ENCODE measurements around the gene NCKAP5. TPM values are rescaled to one million over a fixed set of nuclear protein-coding genes. Genes with fewer than 3 reads are reported as not detected.

The NCKAP5 gene
- total and polyA plus RNA-seq, 9 donors, result 0.80 to 2.7 (median 2.2) TPM

DNA sequence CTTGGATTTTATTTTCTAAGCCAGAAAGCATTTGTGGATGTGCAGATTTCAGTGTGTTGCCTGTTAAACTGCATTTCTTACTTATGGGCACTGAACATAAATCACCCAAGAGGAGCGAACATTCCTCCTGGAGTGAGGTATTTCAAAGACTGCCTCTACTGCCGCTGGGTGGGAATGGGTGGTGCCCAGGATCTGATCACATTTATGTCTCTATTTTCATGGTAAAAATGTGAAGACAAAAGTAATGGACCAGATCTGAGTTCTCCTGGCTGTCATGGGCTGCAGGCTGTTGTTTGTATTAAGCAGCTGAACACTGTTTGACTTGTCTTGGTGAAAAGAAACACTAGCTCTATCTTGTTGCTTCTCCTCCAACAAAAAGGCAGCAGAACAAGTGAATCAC lies 251.7 kb downstream of the NCKAP5 start:
- intact Hi-C loops (cut with DNase I), result no loop called here
- WGBS, 3 donors, result 65 to 68% (median 65%) methylated on average over 2 of the region's 2 CpGs
- DNase-seq, result no peak

DNA sequence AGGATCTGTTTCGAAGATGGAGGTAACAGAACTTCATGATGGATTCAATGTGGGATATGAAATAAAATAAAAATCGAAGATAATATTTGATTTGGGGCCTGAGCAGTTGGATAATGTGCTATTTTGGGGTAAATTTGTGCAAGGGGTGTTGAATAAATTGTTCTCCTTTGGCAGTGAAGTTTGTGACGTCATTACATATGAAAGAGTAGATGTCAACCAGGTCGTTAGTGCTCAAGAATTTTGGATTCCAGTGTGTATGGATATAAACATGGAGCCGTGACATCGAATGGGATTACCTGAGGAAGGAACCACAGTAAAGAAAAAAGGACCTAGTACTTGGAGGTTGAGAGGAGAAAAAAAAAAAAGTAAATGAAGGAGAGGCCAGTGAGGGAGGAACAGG lies 253.0 kb downstream of the NCKAP5 start:
- no peaks in the 10 kb centered on the region for H3K9me3 ChIP-seq
- TF ChIP-seq, protein P1, sequence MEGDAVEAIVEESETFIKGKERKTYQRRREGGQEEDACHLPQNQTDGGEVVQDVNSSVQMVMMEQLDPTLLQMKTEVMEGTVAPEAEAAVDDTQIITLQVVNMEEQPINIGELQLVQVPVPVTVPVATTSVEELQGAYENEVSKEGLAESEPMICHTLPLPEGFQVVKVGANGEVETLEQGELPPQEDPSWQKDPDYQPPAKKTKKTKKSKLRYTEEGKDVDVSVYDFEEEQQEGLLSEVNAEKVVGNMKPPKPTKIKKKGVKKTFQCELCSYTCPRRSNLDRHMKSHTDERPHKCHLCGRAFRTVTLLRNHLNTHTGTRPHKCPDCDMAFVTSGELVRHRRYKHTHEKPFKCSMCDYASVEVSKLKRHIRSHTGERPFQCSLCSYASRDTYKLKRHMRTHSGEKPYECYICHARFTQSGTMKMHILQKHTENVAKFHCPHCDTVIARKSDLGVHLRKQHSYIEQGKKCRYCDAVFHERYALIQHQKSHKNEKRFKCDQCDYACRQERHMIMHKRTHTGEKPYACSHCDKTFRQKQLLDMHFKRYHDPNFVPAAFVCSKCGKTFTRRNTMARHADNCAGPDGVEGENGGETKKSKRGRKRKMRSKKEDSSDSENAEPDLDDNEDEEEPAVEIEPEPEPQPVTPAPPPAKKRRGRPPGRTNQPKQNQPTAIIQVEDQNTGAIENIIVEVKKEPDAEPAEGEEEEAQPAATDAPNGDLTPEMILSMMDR (IDR thresholded peaks at IDR 0.05), result no peak
- TF ChIP-seq POLR2A (IDR thresholded peaks at IDR 0.05) (no peak), EP300 (IDR thresholded peaks at IDR 0.05) (no peak)
- no peak overlapping the region for H3K27ac ChIP-seq
- H3K27me3 ChIP-seq, result no peaks in the 10 kb centered on the region
- no peaks in the 10 kb centered on the region for H3K4me1 ChIP-seq (ENCODE audit: insufficient read depth)
- intact Hi-C loops (cut with DNase I), result no loop called here
- 90 to 91% (median 91%) methylated on average over 6 of the region's 6 CpGs for WGBS, 3 donors
- DNase-seq, result no peak
- no peaks in the 10 kb centered on the region for H3K36me3 ChIP-seq
- H3K4me3 ChIP-seq, result no peak overlapping the region

More for the DNA sequence above, 251.7 kb downstream of the NCKAP5 start:
- TF ChIP-seq, protein P1 (IDR thresholded peaks at IDR 0.05), result no peak
- TF ChIP-seq POLR2A (IDR thresholded peaks at IDR 0.05), result no peak
- no peak for TF ChIP-seq EP300 (IDR thresholded peaks at IDR 0.05)
- no peak overlapping the region for H3K27ac ChIP-seq
- H3K36me3 ChIP-seq, result no peaks in the 10 kb centered on the region
- H3K9me3 ChIP-seq, result no peaks in the 10 kb centered on the region
- no peaks in the 10 kb centered on the region for H3K4me1 ChIP-seq (ENCODE audit: insufficient read depth)
- no peak overlapping the region for H3K4me3 ChIP-seq
- H3K27me3 ChIP-seq, result no peaks in the 10 kb centered on the region

DNA sequence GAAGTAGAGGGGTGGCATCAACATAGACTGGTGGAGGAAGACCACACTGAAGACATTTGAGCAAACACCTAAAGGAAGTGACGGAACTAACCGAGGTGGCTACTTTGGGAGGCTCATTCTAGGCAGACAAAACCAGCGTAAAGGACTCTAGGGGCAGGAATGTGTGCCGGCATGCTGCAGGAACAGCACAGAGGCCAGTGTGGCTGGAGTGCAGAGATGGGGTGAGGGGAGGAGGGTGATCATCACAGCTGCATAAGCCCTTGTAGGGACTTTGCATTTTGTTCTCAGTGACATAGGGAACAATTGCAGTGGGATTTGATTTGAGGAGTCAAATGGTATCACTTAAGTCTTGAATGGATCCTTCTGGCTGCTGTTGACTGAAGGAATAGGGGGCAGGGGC lies 253.5 kb downstream of the NCKAP5 start:
- TF ChIP-seq, protein P1 (IDR thresholded peaks at IDR 0.05), result no peak

DNA sequence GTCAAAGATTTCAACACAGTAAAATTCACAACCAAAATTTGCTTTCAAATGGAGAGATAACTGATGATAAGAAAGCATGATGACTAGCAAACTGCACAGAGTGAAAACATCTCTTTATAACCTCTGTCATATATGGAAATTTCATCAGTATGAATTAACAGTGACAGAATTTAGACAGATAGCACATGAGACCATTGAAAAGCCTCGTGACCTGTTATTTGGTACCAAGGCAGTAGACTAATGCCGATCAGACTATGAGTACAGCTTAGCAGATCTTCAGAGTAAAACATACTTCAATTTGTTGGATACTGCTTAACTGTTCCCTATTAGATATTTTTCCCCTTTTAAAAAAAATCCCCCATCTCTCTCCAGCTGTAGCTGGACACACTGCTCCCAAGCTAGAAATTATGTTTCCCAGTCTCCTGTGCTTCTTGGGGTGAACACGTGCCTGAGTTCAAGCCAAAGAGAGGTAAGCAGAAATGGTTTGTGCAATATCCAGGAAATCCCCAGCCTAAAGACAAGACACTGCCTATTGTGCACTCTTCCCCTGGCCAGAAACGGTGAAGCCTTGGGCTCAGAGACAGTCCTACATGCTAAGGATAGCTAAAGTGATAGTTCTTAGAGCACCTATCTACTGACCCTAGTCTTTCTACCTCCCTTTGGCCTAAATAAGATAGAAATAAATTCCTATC lies 256.1 kb downstream of the NCKAP5 start:
- Histone ChIP-seq H3K36me3 (no peaks in the 10 kb centered on the region), H3K9me3 (no peaks in the 10 kb centered on the region), H3K4me1 (ENCODE audit: insufficient read depth) (no peaks in the 10 kb centered on the region), H3K4me3 (no peak overlapping the region), H3K27ac (no peak overlapping the region), H3K27me3 (no peaks in the 10 kb centered on the region)
- no peak for DNase-seq
- intact Hi-C loops (cut with DNase I), result no loop called here
- TF ChIP-seq, protein P1 (IDR thresholded peaks at IDR 0.05), result no peak
- TF ChIP-seq POLR2A (IDR thresholded peaks at IDR 0.05) (no peak), EP300 (IDR thresholded peaks at IDR 0.05) (no peak)
- WGBS, 3 donors, result 75 to 81% (median 79%) methylated on average over 4 of the region's 4 CpGs

More for the DNA sequence above, 253.5 kb downstream of the NCKAP5 start:
- H3K9me3 ChIP-seq, result no peaks in the 10 kb centered on the region
- no peaks in the 10 kb centered on the region for H3K4me1 ChIP-seq (ENCODE audit: insufficient read depth)
- no peaks in the 10 kb centered on the region for H3K27me3 ChIP-seq
- DNase-seq, result no peak
- WGBS, 3 donors, result 92 to 94% (median 94%) methylated on average over 4 of the region's 4 CpGs
- intact Hi-C loops (cut with DNase I), result no loop called here
- H3K27ac ChIP-seq, result no peak overlapping the region
- no peaks in the 10 kb centered on the region for H3K36me3 ChIP-seq
- no peak overlapping the region for H3K4me3 ChIP-seq

All from ovary (tissue), 9 donors.